ENCODE data around the gene ATP11A.
"Not testable (repeated sequence)": the region's sequence is repeated elsewhere in the genome, so short reads cannot be mapped to it uniquely, and the experiment has no call there.

The ATP11A gene

DNA sequence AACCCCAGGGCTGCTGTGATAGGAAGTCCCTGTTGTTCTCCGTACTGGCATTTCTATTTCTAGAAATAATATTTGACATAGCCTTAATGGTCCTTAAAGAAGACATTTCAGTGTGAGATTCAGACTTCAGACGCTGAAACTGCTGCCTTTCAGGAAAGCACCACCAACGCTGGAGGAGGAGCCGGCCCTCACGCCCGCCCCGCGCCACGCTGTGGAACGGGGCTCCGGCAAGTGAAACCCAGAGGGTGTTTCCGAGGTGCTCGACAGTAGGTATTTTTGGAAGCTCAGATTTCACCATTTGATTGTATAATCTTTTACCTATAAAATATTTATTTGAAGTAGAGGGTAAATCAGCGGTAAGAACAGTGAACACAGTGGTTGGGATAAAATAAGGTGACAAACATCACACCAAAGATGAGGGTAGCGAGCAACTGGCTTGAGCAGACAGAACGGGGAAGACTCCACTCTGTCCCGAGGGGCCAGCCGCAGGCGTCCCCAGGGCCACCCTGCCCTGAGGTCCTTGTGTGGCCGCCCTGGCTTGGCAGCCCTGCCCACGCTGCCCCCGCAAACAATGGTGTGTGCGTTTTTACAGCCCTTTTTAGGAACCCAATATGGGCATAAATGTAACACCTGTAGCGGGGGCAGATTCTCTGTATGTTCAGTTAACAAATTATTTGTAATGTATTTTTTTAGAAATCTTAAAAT lies 193.6 kb downstream of the ATP11A start:
- H3K4me3 ChIP-seq (ENCODE audit: low read depth, low read length), result no peak overlapping the region
- TF ChIP-seq, protein P1, sequence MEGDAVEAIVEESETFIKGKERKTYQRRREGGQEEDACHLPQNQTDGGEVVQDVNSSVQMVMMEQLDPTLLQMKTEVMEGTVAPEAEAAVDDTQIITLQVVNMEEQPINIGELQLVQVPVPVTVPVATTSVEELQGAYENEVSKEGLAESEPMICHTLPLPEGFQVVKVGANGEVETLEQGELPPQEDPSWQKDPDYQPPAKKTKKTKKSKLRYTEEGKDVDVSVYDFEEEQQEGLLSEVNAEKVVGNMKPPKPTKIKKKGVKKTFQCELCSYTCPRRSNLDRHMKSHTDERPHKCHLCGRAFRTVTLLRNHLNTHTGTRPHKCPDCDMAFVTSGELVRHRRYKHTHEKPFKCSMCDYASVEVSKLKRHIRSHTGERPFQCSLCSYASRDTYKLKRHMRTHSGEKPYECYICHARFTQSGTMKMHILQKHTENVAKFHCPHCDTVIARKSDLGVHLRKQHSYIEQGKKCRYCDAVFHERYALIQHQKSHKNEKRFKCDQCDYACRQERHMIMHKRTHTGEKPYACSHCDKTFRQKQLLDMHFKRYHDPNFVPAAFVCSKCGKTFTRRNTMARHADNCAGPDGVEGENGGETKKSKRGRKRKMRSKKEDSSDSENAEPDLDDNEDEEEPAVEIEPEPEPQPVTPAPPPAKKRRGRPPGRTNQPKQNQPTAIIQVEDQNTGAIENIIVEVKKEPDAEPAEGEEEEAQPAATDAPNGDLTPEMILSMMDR (IDR thresholded peaks at IDR 0.05; ENCODE audit: low read depth, low read length, missing control alignments), result no peak
- no peak for DNase-seq (ENCODE audit: low read depth)

DNA sequence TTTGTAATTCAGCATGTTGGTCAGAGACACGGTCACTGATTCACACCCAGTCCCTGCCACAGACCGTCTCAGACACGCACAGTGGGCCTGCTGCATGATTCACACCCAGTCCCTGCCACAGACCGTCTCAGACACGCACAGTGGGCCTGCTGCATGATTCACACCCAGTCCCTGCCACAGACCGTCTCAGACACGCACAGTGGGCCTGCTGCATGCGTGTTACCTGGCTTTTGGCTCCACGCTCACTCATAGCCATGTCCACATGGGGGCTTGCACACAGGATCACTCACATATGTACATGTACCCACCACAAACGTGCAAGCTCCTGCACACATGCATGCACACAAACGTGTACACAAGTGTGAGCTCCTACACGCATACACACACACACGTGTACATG lies 194.9 kb downstream of the ATP11A start:
- DNase-seq (ENCODE audit: low read depth); H3K4me3 ChIP-seq (ENCODE audit: low read depth, low read length): not testable (repeated sequence)

DNA sequence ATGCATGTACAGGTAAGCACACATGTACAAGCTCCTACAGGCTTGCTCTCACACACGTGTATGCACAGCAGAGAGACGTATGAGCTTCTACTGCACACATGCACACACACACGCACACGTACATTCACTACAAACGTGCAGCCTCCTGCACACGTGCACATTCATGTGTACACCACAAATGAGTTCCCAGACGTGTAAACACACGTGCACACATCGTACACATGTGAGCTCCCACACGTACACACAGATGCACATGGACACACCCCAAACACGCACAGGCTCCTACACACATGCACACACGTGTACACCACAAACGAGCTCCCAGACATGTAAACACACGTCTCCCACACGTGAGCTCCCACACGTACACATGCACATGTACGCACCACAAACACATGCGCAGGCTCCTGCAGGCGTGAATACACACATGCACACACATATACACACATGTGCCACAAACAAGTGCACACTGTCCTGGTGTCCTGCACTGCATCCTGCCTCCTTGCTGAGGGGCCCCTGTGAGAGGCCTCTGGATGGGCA lies 195.5 kb downstream of the ATP11A start:
- TF ChIP-seq, protein P1 (IDR thresholded peaks at IDR 0.05; ENCODE audit: low read depth, low read length, missing control alignments), result no peak
- H3K4me3 ChIP-seq (ENCODE audit: low read depth, low read length), result no peak overlapping the region
- no peak for DNase-seq (ENCODE audit: low read depth)

DNA sequence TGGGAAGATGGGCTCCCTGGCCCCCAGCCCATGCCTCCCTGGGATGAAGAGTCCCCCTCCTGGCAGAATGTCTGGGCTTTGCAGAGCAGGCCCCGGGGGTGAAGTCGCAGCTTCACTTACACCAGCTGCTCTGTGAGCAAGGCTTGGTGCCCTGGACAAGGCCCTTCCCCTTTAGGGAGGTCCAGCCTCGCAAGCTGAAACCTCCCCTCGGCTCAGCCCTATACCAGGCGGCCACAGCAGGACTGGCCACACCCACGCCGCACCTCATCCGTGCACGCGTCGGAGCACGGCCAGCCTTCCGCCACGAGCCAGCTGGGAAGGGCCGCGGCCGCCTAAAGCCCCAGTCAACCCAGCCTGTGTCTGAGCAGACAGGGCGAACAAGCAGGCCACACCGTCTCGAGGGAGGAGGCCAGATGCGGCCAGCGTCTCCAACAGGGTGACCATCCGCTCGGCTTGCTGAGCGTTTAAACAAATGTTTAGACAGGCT lies 196.0 kb downstream of the ATP11A start:
- TF ChIP-seq, protein P1 (IDR thresholded peaks at IDR 0.05; ENCODE audit: low read depth, low read length, missing control alignments), result no peak
- DNase-seq (ENCODE audit: low read depth), result no peak
- H3K4me3 ChIP-seq (ENCODE audit: low read depth, low read length), result no peak overlapping the region

DNA sequence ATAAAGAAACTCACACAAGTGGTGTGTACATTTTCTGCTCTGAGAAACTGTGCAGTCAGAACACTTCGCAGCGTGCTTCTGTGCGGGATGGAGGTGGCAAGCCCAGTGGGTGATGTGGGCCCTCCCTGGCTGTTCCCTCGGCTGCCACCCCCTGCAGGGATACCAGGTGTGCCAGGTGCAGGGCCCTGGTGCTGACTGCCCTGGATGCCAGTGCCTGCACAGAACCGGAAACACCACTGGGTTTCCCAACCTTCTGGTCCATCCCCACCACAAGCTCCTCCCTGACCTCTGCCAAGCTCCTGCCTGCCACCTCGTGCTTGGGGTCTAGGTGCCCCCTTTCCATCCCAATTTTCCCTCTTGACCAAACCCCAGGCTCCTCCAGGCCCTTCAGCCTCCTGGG lies 197.3 kb downstream of the ATP11A start:
- DNase-seq (ENCODE audit: low read depth), result no peak
- TF ChIP-seq, protein P1 (IDR thresholded peaks at IDR 0.05; ENCODE audit: low read depth, low read length, missing control alignments), result no peak
- H3K4me3 ChIP-seq (ENCODE audit: low read depth, low read length), result no peak overlapping the region

DNA sequence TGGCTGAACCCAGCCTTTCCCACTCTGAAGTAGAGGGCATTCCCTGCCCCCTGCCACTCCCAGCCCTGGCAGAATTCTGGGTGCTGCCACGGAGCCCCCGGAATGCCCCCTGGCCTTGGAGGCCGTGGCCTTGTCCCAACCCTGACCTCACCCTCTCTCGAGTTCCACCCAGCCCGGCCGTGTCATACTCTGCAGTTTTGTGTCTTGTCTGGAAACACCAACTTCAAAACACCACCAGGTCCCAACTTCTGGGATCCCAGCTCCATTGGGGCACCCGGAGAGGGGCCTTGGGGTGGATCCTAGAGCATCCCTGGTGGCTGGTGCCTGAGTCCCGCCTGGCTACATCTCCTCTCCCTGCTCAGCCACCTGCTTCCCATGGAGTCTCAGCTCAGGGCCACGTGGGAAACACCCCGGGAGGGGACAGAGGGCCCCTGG lies 197.7 kb downstream of the ATP11A start:
- H3K4me3 ChIP-seq (ENCODE audit: low read depth, low read length), result no peak overlapping the region
- DNase-seq (ENCODE audit: low read depth), result no peak
- TF ChIP-seq, protein P1 (IDR thresholded peaks at IDR 0.05; ENCODE audit: low read depth, low read length, missing control alignments), result no peak

DNA sequence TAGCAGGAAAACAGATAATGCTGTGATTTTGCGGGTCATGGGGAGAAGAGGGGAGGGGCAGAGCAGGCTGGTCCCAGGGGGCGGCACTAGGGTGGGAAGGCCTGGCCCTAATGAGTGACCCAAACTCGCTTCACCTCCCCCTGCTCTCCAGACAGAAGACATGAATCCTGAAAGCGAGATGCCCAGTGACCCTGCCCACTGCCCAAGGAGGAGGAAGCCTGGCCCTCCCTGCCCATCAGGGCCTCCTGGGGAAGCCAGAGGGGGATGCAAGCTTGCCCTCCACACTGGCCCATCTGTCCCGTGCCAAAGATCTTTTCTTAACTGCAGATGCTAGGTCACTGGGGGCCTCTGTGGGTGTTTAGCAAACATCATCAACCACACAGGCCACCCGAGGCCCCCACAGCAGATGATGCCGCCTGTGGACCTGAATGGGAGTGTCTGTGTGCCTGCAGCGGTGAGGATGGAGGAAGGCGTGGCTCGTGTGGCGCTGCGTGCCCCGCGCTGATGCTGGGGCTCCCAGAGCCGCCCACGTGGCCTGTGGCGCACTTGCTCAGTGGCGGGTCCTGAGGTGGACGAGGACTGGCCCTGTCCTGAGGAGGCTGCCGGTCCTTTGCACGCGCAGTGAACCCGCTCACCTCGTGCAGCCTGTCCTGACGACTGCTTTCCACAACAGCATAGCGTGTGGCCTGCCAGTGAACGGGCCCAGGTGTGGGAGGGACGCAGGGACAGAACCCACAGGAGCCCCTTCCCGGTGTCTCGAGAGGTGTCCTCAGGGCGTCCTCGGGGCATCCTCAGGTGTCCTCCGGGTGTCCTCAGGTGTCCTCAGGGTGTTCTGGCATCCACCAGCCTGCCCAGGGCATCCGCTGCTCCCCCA lies 198.6 kb downstream of the ATP11A start:
- DNase-seq (ENCODE audit: low read depth), result no peak
- no peak overlapping the region for H3K4me3 ChIP-seq (ENCODE audit: low read depth, low read length)
- TF ChIP-seq, protein P1 (IDR thresholded peaks at IDR 0.05; ENCODE audit: low read depth, low read length, missing control alignments), result no peak
